OCI-LY3 (cell line): ENCODE data around the gene IGF2.

Experiments used
- CTCF ChIP-seq: fragments of 200-600, 300-600 bp; sonication (generic); IDR thresholded peaks from 2 replicates; pipeline ENCODE4 v1.5.1; 2014; ENCODE audit warnings: antibody characterized with exemption, low read length, low read depth
- EZH2phosphoT487 ChIP-seq: fragments of 200-600 bp; shearing (Covaris generic); IDR thresholded peaks from 2 replicates; pipeline ENCODE4 v1.6.1; 2018; ENCODE audit warnings: antibody characterized with exemption, mixed run types, low read depth

- no peak for TF ChIP-seq CTCF
- TF ChIP-seq EZH2phosphoT487 = no peak
These were observed 41.7 kb upstream of the IGF2 start for GRCh38 chr11:2180789-2181370.
